GM13977 (cell line): Measurements from ENCODE around the gene LRRC74B.

Experiments
- DNase-seq: peaks from one replicate; pipeline ENCODE4 v3.0.0; 2012; ENCODE audit warnings: low spot score
- in situ Hi-C: fragments of 300-500 bp; cut with MboI; formaldehyde crosslinking; loops from one replicate; pipeline ENCODE4 v1.12.0; 2022; ENCODE audit warnings: low sequenced_read_pairs, low pct_unique_long_range_greater_than_20kb, mixed read lengths, inconsistent platforms; ENCODE audit not compliant: unreplicated experiment
- TF ChIP-seq, protein P1 (sequence below): IDR thresholded peaks from 2 replicates; pipeline ENCODE4 v1.5.1; 2012; ENCODE audit warnings: mild to moderate bottlenecking, control low read depth; ENCODE audit not compliant: insufficient read depth; ENCODE audit errors: extremely low read depth, missing control alignments

LRRC74B gene

DNA sequence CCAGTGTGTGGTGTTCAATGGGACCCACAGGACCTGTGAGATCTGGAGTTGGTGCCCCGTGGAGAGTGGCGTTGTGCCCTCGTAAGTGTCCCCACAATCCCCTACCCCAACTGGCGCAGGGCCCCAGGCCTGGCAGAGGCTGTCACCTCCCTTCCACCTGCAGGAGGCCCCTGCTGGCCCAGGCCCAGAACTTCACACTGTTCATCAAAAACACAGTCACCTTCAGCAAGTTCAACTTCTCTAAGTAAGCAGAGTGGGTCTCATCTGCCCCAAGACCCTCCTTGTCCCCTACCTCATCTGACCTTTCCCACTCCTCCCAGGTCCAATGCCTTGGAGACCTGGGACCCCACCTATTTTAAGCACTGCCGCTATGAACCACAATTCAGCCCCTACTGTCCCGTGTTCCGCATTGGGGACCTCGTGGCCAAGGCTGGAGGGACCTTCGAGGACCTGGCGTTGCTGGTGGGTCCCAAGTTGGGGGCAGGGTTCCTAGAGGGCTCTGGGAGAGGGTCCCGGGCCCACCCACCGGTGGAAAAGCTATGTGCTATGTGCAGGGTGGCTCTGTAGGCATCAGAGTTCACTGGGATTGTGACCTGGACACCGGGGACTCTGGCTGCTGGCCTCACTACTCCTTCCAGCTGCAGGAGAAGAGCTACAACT lies 22.7 kb upstream of the LRRC74B start:
- TF ChIP-seq, protein P1, sequence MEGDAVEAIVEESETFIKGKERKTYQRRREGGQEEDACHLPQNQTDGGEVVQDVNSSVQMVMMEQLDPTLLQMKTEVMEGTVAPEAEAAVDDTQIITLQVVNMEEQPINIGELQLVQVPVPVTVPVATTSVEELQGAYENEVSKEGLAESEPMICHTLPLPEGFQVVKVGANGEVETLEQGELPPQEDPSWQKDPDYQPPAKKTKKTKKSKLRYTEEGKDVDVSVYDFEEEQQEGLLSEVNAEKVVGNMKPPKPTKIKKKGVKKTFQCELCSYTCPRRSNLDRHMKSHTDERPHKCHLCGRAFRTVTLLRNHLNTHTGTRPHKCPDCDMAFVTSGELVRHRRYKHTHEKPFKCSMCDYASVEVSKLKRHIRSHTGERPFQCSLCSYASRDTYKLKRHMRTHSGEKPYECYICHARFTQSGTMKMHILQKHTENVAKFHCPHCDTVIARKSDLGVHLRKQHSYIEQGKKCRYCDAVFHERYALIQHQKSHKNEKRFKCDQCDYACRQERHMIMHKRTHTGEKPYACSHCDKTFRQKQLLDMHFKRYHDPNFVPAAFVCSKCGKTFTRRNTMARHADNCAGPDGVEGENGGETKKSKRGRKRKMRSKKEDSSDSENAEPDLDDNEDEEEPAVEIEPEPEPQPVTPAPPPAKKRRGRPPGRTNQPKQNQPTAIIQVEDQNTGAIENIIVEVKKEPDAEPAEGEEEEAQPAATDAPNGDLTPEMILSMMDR = peak; percentile 9
- in situ Hi-C loops = no loop called here
- no peak for DNase-seq

DNA sequence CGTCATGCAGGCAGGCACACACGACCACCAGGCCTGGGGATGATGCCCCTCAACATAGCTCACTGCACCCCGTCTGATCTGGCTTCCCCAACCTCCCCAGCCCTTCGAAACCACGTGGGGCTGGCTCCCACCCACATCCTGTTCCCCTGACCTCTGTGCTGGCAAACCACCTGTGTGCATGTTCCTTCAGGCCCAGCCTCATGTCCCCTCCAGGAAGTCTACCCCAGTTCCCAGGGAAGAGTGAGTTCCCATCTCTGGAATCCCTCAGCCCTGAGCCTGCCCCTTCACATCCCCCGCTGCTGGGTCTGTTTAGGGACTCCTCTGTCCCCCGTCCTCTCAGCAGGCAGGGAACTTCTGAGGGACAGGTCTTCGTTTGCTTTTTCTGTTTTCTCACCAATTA lies 20.5 kb upstream of the LRRC74B start:
- in situ Hi-C loops = no loop called here

DNA sequence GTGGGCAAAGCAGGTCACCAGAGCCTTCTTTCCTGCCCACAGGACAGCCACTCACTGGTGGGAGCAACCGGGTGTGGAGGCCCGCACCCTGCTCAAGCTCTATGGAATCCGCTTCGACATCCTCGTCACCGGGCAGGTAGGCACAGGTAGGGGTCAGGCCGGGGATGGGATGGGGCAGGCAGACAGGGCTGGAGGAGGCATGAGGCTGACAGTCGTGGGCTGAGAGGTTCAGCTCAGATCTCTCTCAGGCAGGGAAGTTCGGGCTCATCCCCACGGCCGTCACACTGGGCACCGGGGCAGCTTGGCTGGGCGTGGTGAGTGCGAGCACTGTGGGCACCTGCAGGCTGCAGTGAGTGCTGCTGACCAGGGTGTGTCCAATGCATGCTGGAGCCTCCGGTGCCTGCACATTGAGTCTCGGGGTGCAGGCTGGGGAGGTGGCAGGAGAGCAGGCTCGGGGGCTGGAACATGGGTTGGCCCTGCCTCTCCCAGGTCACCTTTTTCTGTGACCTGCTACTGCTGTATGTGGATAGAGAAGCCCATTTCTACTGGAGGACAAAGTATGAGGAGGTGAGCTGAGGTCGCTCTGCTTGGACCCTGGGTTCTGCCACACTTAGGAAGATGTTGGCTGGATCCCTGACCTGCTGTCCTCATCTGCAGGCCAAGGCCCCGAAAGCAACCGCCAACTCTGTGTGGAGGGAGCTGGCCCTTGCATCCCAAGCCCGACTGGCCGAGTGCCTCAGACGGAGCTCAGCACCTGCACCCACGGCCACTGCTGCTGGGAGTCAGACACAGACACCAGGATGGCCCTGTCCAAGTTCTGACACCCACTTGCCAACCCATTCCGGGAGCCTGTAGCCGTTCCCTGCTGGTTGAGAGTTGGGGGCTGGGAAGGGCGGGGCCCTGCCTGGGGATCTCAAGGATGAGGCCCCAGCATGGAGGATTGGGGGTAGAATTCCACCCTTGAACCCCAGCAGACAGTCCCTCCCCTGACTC lies 19.7 kb upstream of the LRRC74B start:
- DNase-seq = no peak
- TF ChIP-seq, protein P1 = no peak
- in situ Hi-C loops = no loop called here

More for the DNA sequence above, 20.5 kb upstream of the LRRC74B start:
- DNase-seq = no peak
- TF ChIP-seq, protein P1 = no peak

DNA sequence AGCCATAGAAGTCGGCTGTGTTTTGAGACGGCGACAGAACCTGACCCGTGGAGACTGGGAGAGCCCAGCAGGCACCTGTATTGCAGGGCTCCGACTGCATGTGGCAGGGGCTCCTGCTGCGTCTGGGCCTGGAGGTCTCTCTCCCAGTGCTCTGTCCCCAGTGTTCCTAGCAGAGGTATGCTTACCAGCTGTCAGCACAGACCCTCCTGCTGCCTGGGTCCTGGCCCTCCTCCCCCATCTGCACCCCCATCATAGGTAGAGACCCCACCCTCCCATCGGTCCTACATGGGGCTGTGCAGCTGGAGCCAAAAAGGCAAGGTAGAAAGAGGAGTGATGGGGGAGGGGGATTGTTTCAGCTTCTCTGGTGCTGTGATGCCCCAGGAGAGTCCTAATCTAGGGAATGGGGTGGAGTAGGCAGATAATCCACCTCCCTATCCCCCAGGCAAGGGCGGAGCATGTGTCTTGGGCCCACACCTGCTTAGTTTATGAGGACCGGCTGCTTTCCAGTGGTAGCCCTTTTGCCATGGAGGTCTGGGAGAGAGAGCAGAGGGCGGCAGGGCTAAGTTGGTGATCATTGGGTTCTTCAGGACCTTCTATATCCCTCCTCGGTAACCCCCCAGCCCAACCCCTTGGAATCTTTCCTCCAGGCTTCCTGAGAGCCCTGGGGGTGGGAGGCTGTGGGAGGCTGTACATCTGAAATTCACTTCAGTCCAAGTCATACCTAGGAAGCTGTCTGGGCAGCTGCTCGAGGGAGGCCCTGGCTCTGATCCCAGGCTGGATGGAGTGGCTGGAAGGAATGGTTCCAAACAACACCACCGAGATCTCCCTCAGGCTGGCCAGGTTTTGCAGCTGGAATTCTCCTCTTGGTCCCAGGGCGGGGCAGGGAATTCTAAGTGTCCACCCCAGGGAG lies 18.7 kb upstream of the LRRC74B start:
- in situ Hi-C loops = no loop called here
- DNase-seq = no peak
- TF ChIP-seq, protein P1 = no peak

DNA sequence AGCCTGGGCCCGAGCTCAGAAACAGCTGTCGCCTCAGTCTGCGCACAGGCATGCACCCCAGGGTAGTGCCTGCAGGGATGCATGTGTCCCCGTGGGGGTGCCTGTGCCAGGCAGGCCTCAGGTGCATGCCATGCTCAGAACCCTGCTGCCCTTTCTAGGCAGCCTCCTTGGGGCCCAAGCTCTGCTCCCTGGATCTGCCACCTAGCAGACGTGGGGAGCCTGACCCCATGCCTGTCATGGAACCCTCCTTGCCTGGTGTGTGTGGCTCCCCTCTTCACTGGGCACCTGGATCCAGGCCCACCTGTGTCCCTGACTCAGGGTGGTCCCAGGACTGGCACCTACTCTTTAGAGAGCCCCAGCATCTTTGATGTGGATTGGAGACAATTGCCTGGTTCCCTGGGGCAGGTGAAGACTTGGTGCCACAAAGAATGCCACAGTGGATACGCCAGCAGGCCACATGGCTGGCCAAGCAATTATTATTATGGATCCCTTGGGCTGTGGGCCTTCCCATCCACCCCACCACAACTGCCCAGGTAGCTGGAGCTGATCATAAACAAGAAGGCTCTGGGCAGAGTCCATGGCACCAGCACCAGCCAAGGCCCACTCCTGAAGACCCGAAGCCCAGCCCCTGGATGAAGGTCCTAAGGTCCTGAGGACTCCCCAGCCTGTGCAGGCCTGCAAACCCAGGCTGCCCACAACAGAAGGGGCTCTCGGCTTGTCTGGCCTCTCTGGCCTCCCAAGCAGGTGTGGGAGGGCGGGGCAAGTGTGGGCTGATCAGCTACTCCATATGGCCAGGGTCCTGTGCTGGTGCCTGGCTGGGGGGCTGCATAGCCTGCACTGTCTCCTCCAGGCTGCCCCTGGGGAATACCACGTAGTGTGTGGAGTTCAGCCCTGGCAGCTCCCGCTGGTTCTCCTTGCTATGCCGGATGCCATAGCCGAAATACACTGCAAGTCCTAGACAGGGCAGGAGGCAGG lies 17.2 kb upstream of the LRRC74B start:
- TF ChIP-seq, protein P1 = no peak
- no peak for DNase-seq
- in situ Hi-C loops = no loop called here
